SK-N-SH (cell line): Measurements from ENCODE around the gene TMEM178A.

ENCODE experiments used
- EP300 ChIP-seq, 2 experiments: IDR thresholded peaks; 2 replicates each; pipeline versions ENCODE4 v1.4.0 to v1.6.1; 2012; ENCODE audit warnings: borderline replicate concordance in 1 of 2, low read depth in 1 of 2, low read length in 1 of 2
- SIN3A ChIP-seq: IDR thresholded peaks from 2 replicates; pipeline ENCODE4 v1.6.1; 2012; ENCODE audit warnings: low read depth, mild to moderate bottlenecking, low read length, moderate library complexity, borderline replicate concordance
- TF ChIP-seq, protein P1 (sequence below): fragments of 200-600 bp; sonication (generic); IDR thresholded peaks from 2 replicates; pipeline ENCODE4 v1.6.1; 2017; ENCODE audit warnings: antibody characterized with exemption, mild to moderate bottlenecking, moderate library complexity

DNA sequence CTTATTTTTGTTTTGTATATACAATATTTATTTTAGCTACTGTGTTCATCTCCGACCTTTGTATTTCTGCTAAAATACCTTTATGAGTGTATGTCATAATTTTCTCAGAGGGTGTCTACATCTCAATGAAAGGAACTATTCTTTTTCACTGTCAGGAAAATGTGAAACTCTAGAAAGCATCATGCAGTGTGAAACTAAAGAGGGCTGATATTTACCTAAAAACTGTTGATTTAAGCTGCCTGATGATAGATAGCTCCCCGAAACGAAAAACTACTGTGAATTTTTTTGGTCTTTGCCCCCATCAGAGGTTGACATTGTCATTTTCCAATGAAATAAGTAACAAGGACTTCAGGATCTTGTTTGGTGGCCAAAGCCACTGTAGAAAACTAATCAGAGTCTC, 38.8 kb downstream of the TMEM178A start:
- TF ChIP-seq, protein P1, sequence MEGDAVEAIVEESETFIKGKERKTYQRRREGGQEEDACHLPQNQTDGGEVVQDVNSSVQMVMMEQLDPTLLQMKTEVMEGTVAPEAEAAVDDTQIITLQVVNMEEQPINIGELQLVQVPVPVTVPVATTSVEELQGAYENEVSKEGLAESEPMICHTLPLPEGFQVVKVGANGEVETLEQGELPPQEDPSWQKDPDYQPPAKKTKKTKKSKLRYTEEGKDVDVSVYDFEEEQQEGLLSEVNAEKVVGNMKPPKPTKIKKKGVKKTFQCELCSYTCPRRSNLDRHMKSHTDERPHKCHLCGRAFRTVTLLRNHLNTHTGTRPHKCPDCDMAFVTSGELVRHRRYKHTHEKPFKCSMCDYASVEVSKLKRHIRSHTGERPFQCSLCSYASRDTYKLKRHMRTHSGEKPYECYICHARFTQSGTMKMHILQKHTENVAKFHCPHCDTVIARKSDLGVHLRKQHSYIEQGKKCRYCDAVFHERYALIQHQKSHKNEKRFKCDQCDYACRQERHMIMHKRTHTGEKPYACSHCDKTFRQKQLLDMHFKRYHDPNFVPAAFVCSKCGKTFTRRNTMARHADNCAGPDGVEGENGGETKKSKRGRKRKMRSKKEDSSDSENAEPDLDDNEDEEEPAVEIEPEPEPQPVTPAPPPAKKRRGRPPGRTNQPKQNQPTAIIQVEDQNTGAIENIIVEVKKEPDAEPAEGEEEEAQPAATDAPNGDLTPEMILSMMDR, result no peak
- TF ChIP-seq EP300 (IDR thresholded peaks at IDR 0.05; ENCODE audit: borderline replicate concordance in 1 of 2, low read depth in 1 of 2, low read length in 1 of 2) (no peak), SIN3A (no peak)
